Bronchial epithelial cell (primary cell): ENCODE measurements around the gene SPOCK2. TPM values are rescaled to one million over a fixed set of nuclear protein-coding genes. Genes with fewer than 3 reads are reported as not detected.
A peak's percentile ranks its signal among the peaks of the same experiment; 100 is the strongest.

Source experiments
- DNase-seq: peaks from one replicate; pipeline ENCODE4 v3.0.0-alpha.2; 2010; ENCODE audit warnings: low read depth
- FAIRE-seq: peaks from 2 replicates; lab custom pipeline; 2011; peaks lifted over from hg19 to GRCh38; lab: Jason Lieb, UNC
- H3K27me3 ChIP-seq: 2 replicates; pipeline ENCODE4 v1.5.1; 2011; ENCODE audit warnings: low read length; ENCODE audit not compliant: control insufficient read depth, insufficient read depth
- H3K36me3 ChIP-seq: 2 replicates; pipeline ENCODE4 v1.5.1; 2011; ENCODE audit warnings: low read length; ENCODE audit not compliant: control insufficient read depth, insufficient read depth
- H3K4me3 ChIP-seq: 2 replicates; pipeline ENCODE4 v1.5.1; 2011; ENCODE audit warnings: mild to moderate bottlenecking, low read depth, low read length, control low read depth
- total RNA-seq: library from RNA; depleted of rRNA; stranded (reverse); fragments of >200 nt; gene quantifications from 2 replicates; pipeline ENCODE4 v1.2.1, GENCODE V29; 2014
- TF ChIP-seq, protein P1 (sequence below): IDR thresholded peaks from 2 replicates; pipeline ENCODE4 v1.5.1; 2011; ENCODE audit warnings: mild to moderate bottlenecking, moderate library complexity, low read length, control low read depth, inconsistent platforms; ENCODE audit not compliant: insufficient read depth, severe bottlenecking

Gene SPOCK2
- total RNA-seq, 1 donor from 2014 or later: 0.26 TPM

GRCh38 chr10:72013202-72013945 lies 75.0 kb downstream of the SPOCK2 start:
- no peak overlapping the region for H3K4me3 ChIP-seq
- FAIRE-seq (no peak), DNase-seq (no peak)
- TF ChIP-seq, protein P1, sequence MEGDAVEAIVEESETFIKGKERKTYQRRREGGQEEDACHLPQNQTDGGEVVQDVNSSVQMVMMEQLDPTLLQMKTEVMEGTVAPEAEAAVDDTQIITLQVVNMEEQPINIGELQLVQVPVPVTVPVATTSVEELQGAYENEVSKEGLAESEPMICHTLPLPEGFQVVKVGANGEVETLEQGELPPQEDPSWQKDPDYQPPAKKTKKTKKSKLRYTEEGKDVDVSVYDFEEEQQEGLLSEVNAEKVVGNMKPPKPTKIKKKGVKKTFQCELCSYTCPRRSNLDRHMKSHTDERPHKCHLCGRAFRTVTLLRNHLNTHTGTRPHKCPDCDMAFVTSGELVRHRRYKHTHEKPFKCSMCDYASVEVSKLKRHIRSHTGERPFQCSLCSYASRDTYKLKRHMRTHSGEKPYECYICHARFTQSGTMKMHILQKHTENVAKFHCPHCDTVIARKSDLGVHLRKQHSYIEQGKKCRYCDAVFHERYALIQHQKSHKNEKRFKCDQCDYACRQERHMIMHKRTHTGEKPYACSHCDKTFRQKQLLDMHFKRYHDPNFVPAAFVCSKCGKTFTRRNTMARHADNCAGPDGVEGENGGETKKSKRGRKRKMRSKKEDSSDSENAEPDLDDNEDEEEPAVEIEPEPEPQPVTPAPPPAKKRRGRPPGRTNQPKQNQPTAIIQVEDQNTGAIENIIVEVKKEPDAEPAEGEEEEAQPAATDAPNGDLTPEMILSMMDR: no peak
- no peaks in the 10 kb centered on the region for H3K27me3 ChIP-seq
- no peaks in the 10 kb centered on the region for H3K36me3 ChIP-seq

DNA sequence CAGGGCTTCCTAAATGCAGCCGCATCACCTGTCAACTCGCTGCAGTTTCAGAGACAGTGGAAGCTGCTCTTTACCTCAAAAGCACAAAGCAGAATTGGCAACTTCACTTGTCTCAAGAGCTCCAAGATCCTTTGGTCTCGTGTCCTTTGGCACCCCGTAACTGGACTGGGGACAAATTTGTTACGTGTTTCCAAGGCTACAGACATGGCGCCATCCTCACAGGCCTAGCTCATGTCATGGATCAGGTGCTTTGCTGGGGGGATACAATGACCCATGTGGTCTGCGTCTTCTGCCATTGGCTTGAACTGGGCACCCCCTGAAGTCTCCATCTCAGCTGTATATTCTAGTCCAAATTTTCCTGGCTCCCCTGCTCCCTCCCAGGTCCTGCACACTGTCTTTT lies 75.6 kb downstream of the SPOCK2 start:
- TF ChIP-seq, protein P1: no peak
- DNase-seq (no peak), FAIRE-seq (no peak)
- Histone ChIP-seq H3K36me3 (no peaks in the 10 kb centered on the region), H3K4me3 (no peak overlapping the region), H3K27me3 (no peaks in the 10 kb centered on the region)

DNA sequence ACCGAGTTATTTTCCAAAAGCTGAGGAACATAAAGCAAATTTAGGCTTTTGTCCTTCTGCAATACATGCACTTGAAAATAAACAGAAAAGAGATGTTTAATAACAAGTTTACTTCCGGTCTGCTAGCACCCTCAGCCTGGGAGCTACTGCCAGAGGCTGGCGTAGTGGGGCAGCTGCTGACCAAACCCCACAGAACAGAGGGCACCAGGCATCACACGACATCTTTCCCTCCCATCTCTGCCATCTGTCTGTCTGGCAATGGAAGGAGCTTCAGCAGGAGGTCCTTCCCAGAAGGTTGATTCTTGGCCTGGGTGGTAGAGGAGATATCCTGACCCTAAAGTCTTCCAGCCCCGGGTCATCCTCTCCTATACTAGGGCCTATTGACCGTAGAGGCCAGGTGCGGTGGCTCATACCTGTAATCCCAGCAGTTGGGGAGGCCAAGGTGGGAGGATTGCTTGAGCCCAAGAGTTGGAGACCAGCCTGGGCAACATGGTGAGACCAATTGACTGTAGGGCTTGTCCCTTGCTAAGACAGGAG lies 76.3 kb downstream of the SPOCK2 start:
- no peaks in the 10 kb centered on the region for H3K27me3 ChIP-seq
- FAIRE-seq (no peak), DNase-seq (no peak)

DNA sequence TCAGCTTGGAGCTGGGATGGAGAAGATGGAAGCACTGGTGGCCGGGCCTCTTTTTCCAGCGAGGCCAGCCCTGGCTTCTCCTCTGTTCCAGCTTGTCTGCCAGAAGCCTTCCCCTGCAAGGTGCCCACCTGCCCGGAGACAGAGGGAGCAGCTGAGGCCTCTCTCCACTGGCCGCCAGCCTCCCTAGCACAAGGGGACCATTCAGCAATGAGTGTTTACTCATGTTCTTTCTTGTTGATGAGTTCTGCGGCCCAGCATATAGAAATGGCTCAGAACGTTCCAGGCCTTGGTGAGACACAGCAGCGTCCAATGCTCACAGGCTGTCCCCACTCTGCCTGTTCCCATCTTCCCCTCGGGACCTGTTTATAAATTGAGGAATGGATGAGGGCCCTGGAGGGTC lies 76.9 kb downstream of the SPOCK2 start:
- H3K27me3 ChIP-seq: no peaks in the 10 kb centered on the region
- FAIRE-seq (no peak), DNase-seq (no peak)
- TF ChIP-seq, protein P1: no peak
- peaks cover 5% of the 10 kb centered on the region for H3K36me3 ChIP-seq
- no peak overlapping the region for H3K4me3 ChIP-seq

More for the DNA sequence above, 76.3 kb downstream of the SPOCK2 start:
- TF ChIP-seq, protein P1: no peak
- Histone ChIP-seq H3K4me3 (no peak overlapping the region), H3K36me3 (peaks cover 4% of the 10 kb centered on the region)

- H3K27me3 ChIP-seq: no peaks in the 10 kb centered on the region
- no peak overlapping the region for H3K4me3 ChIP-seq
- peaks cover 5% of the 10 kb centered on the region for H3K36me3 ChIP-seq
- FAIRE-seq (peak; percentile 18), DNase-seq (no peak)
- TF ChIP-seq, protein P1: no peak
These were observed 77.3 kb downstream of the SPOCK2 start for GRCh38 chr10:72011016-72011415.
